Stimulated activated CD4-positive, alpha-beta T cell treated with anti-CD3 and anti-CD28 coated beads, TNF-alpha, amount 100 ng/mL, for 48 hours (primary cell): ENCODE results near the gene ZNF710.

Source experiments
- DNase-seq, 3 donors: peaks; one replicate each; pipeline ENCODE4 v3.0.0-alpha.2; 2020; ENCODE audit warnings: low read depth in 3 of 3

The ZNF710 gene

DNA sequence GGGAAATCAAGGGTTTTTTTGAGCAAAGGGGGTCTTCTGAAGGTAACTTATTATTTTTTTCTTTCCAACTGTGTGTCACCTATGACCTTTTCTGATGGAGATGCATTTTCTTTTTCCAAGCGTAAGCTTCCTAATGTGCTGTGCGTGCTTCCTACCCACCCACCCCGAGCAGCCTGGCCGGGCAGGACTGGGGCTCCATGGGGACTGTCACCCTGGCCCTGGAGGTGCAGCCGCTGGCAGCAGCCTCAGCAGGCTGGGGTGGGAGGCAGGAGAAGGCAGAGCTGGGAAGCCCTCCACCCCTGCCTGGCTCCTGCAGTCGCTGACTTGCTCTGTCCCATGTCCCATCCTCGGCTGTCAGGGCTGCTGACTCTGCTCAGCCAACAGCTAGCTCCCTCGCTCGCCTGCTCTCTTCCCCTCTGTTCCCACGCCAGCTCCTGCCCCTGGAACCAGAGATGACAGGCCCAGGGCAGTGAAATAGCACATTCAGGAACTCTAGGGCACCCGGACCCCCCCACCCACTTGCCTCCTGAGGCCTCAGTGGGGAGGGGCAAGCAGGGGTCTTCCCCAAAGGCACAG is 79.8 kb downstream of the ZNF710 start:
- no peak for DNase-seq

GRCh38 chr15:90082140-90082715 is 81.1 kb downstream of the ZNF710 start:
- DNase-seq = no peak

- no peak for DNase-seq
These were observed 82.3 kb downstream of the ZNF710 start for GRCh38 chr15:90083419-90083818.

GRCh38 chr15:90083954-90084607 is 83.0 kb downstream of the ZNF710 start:
- no peak for DNase-seq

DNA sequence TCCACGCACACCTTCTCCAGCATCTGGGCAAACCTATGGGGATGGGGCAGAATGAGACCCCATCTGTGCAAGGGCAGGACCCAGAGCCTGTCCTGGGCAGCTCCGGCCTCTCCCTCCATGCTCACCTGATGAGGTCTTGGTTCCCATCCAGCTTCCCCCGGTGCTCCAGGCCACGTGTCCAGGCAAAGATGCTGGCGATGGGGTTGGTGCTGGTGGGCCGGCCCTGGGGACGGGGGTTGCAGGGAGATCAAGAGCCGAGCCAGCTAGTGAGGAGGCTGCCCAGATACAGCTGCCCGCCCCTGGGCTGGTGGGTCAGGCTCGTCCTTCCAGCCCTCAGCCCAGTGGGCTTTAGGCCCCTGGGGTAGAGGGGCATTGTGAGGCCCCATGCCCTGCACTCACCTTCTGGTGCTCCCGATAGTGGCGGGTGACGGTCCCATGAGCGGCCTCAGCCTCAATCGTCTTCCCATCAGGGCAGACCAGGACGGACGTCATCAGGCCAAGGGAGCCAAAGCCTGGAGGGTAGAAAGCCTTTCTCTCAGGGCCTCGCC is 83.8 kb downstream of the ZNF710 start:
- DNase-seq = no peak

DNA sequence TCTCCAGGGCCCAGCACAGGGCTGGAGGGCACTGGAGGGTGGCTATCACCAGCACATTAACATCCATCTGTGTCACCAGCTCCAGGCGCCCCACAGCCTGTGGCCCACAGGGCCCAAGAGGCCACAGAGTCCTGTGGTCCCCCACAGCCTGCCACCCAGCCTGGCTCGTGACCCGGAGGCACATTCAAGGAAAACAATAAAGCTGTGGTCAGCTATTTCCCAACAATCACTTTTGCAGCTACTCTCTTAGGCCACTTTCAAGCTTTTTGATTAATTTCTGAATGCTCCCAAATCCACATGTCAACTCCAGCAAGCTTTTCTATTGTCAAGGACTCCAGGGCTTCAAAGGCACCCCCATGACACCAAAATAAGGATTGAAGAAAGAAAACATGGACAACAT is 84.4 kb downstream of the ZNF710 start:
- no peak for DNase-seq

- DNase-seq = no peak
These were observed 85.7 kb downstream of the ZNF710 start for GRCh38 chr15:90086868-90087268.

GRCh38 chr15:90087454-90088154 is 86.5 kb downstream of the ZNF710 start:
- no peak for DNase-seq

- no peak for DNase-seq
These were observed 89.2 kb downstream of the ZNF710 start for GRCh38 chr15:90090226-90090848.

GRCh38 chr15:90091156-90091931 is 90.2 kb downstream of the ZNF710 start:
- DNase-seq = no peak

DNA sequence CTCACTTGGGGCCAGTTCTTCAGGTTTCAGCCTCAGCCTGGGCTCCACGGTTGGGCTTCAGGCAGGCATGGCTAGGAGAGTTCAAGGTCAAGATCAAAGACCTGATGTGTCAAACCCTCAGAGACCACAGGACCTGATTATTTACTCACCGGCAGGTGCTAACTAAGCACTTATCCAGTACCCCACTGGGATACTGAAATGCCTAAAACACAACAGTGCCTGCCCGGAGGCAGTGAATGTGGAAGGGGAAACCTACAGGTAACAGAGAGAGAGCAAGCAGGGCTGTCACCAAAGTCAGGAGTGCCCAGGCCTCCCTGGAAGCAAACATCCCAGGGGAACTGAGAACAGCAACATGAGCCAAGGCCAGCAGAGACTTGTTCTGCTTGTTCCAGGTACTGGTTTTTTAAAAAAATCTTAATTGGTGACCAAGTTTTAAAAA is 94.4 kb downstream of the ZNF710 start:
- DNase-seq = no peak

DNA sequence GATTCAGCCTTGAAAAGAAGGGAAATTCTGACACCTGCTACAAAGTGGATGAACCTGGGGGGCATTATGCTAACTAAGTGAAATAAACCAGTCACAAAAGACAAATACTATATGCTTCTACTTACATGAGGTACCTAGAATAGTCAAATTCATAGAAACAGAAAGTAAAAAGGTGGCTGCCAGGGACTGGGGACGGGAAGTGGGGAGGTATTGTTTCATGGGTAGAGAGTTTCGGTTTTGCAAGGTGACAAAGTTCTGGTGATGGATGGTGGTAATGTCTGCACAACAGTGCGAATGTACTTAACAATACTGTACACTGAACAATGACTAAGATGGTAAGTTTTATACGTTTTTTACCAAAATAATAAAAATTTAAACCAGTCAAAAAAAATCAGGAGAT is 96.4 kb downstream of the ZNF710 start:
- peak in 2 of 3 donors; percentile 39 to 57 for DNase-seq

DNA sequence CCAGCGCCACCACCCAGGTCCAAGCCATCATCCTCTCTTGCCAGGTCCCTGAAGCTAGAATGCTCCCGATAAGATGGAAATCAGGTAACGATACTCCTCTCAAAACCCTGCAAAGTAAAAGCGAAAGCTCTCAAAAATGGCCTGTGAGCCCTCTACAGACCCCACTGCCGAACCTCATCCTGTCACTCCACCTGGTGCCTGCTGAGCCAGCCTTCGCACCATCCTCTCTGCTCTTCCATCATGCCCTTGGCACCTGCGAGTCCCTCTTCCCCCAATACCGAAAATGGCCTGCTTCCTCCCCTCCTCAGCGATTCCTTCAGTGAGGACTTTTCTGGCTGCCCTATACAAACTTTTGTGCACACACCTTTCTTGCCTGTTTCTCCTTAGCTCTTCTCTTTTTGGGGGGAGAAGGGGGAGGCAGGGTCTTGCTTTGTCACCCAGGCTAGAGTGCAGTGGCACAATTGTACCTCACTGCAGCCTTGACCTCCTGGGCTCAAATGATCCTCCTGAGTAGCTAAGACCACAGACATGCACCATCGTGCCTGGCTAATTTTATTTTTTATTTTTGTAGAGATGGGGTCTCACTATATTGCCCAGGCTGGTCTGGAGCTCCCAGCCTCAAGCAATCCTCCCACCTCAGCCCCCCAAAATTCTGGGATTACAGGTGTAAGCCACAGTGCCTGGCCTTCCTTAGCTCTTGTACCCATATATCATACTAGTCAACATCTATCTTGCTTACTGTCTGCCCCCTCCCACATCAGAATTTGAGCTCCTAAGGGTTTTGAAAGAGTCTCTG is 98.1 kb downstream of the ZNF710 start:
- DNase-seq = no peak

DNA sequence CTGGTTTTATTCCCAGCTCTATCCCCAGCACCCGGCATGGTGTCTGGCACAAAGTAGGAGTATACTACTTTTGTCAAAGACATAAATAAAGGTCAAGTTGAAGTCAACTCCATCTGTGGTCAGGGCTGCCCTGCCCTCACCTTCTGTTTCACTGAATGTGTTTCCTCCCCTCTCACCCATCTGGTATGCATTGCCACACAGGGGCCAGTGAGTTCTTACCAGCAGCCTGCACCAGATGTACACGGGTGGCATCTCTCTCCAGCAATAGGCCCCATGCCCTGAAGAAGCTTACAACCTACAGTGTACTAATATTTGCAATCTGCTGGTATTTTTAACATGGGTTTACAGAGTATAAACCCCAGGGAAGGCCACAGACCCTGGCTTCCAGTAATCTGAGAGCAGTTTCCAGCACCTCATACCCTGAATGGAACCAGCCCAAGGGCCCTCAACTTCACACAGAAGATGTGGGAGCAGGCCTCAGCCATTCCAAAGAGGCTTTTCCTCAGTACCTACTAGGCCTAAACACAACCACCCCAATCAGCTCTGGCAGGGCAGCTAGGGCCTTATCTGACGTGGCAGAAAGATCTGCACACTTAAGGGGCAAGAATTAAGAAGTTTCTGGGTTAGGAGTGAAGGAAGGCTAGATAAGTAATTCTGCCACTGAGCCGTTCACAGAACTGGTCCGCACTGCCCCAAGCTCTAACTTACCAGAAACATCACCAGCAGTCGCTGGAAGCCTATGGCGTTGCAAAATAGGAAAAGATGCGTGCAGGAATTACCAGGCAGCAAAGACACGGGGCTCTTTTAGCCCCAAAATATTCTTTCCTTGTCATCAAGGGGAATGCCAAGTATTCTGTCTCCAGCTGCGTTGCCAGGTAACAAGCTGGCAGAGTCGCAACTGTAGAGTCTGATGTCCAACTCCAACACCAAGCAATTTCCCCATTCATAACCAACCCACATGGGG is 99.0 kb downstream of the ZNF710 start:
- DNase-seq = no peak

GRCh38 chr15:90101130-90101968 is 100.2 kb downstream of the ZNF710 start:
- DNase-seq = no peak

- DNase-seq = peak in 2 of 3 donors; percentile 46 to 70
These were observed 101.1 kb downstream of the ZNF710 start, which contains the start of gene IDH2 for GRCh38 chr15:90101969-90102890. Gene IDH2, minus strand, starts transcription at chr15:90102468. Its CDS starts 78 bp downstream, at chr15:90102390.

GRCh38 chr15:90103701-90104329 is 102.7 kb downstream of the ZNF710 start:
- no peak for DNase-seq
